NT2/D1 (cell line): ENCODE results near the gene HMGN4.
"Not testable (repeated sequence)": the region's sequence is repeated elsewhere in the genome, so short reads cannot be mapped to it uniquely, and the experiment has no call there.

Experiments used
- DNase-seq: peaks from one replicate; pipeline ENCODE4 v3.0.0-alpha.2; 2011; ENCODE audit warnings: low read depth, low spot score
- H3K27me3 ChIP-seq: 2 replicates; pipeline ENCODE4 v1.6.0; 2011; ENCODE audit warnings: mild to moderate bottlenecking; ENCODE audit not compliant: insufficient read length, insufficient read depth
- H3K36me3 ChIP-seq: 2 replicates; pipeline ENCODE4 v1.6.1; 2011; ENCODE audit warnings: mild to moderate bottlenecking, low read length, mixed read lengths; ENCODE audit not compliant: insufficient read depth, insufficient read length
- H3K4me1 ChIP-seq: 2 replicates; pipeline ENCODE4 v1.5.1; 2011; ENCODE audit not compliant: insufficient read depth, insufficient read length
- H3K4me3 ChIP-seq: 2 replicates; pipeline ENCODE4 v1.5.1; 2011; ENCODE audit warnings: low read depth; ENCODE audit not compliant: insufficient read length
- H3K9ac ChIP-seq: 2 replicates; pipeline ENCODE4 v1.6.0; 2011; ENCODE audit warnings: low read depth; ENCODE audit not compliant: insufficient read length
- H3K9me3 ChIP-seq: 2 replicates; pipeline ENCODE4 v1.5.1; 2011; ENCODE audit warnings: mild to moderate bottlenecking, low read length; ENCODE audit not compliant: insufficient read depth
- SUZ12 ChIP-seq: IDR thresholded peaks from 2 replicates; pipeline ENCODE4 v1.6.1; 2011; ENCODE audit not compliant: insufficient read length, insufficient read depth; ENCODE audit errors: extremely low read depth
- YY1 ChIP-seq: IDR thresholded peaks from 2 replicates; pipeline ENCODE4 v1.6.1; 2011; ENCODE audit not compliant: insufficient read length, insufficient read depth
- ZNF274 ChIP-seq: IDR thresholded peaks from 2 replicates; pipeline ENCODE4 v1.6.1; 2011; ENCODE audit warnings: mild to moderate bottlenecking, low read depth, low read length

The HMGN4 gene

DNA sequence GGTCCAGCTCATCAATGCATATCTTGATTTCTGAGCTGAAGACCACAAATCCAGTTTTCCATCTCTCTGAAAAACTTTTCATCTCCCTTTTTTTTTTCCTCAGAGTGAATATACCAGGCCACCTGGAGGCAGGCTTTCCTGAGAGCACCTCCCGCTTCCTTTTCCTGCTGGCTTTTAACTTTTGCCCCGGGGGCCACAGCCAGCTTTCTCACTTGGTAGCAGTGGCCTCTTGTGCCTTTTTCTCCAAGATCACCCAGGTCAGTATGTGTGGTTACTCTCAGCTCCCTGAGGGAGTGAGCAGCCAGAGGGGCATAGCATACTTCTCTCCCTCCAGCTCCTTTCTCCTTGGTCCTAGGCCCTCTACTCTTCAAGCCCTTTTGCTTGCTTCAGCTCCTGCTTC is 38.1 kb upstream of the HMGN4 start, which contains the start of gene BTN1A1:
TSS of gene BTN1A1 (plus strand) at position 202 of the 400 bp plus-strand sequence. CDS start 984 bp downstream, outside the sequence.
- no peaks in the 10 kb centered on the region for H3K4me1 ChIP-seq
- no peak for DNase-seq
- H3K4me3 ChIP-seq, result no peak within 1 kb of the TSS
- no peaks in the 10 kb centered on the region for H3K36me3 ChIP-seq
- H3K9ac ChIP-seq, result no peak within 1 kb of the TSS
- no peaks in the 10 kb centered on the region for H3K27me3 ChIP-seq
- no peaks in the 10 kb centered on the region for H3K9me3 ChIP-seq
- TF ChIP-seq ZNF274 (no peak), SUZ12 (no peak), YY1 (no peak)

DNA sequence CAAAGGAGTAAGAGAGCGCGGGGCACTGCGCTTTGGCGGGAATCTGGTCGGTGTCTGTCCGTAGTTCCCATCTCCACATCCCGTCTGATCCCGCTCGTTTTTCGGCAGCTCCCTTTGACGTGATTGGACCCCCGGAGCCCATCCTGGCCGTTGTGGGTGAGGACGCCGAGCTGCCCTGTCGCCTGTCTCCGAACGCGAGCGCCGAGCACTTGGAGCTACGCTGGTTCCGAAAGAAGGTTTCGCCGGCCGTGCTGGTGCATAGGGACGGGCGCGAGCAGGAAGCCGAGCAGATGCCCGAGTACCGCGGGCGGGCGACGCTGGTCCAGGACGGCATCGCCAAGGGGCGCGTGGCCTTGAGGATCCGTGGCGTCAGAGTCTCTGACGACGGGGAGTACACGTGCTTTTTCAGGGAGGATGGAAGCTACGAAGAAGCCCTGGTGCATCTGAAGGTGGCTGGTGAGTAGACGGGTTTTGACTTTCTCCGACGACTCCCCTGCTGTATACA is 36.6 kb upstream of the HMGN4 start:
- no peak overlapping the region for H3K9ac ChIP-seq
- no peaks in the 10 kb centered on the region for H3K27me3 ChIP-seq
- DNase-seq, result no peak
- no peak overlapping the region for H3K4me3 ChIP-seq
- no peaks in the 10 kb centered on the region for H3K36me3 ChIP-seq
- TF ChIP-seq ZNF274 (no peak), YY1 (no peak), SUZ12 (no peak)
- no peaks in the 10 kb centered on the region for H3K4me1 ChIP-seq
- no peaks in the 10 kb centered on the region for H3K9me3 ChIP-seq

DNA sequence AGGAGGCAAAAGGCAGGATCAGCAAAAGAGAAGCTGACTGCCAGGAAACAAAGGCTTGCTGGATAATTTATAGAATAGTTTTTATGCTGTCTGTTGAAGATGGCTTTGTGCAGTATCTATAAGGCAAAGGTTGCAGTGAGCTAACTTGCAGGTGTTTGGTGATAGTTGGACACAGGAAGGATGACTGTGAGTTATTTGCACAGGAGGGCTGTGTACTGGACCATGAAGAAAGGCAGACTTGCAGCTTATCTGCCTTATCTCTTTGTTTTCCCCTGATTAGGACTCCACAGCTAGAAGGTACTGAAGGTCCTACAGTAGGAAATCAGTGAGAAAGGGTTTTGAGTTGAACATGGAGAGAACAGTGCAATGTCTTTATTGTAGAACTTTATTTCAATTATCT is 36.0 kb upstream of the HMGN4 start:
- no peak overlapping the region for H3K4me3 ChIP-seq
- no peak overlapping the region for H3K9ac ChIP-seq
- no peaks in the 10 kb centered on the region for H3K36me3 ChIP-seq
- no peaks in the 10 kb centered on the region for H3K4me1 ChIP-seq
- no peaks in the 10 kb centered on the region for H3K9me3 ChIP-seq
- TF ChIP-seq ZNF274, result no peak
- H3K27me3 ChIP-seq, result no peaks in the 10 kb centered on the region
- DNase-seq, result no peak

DNA sequence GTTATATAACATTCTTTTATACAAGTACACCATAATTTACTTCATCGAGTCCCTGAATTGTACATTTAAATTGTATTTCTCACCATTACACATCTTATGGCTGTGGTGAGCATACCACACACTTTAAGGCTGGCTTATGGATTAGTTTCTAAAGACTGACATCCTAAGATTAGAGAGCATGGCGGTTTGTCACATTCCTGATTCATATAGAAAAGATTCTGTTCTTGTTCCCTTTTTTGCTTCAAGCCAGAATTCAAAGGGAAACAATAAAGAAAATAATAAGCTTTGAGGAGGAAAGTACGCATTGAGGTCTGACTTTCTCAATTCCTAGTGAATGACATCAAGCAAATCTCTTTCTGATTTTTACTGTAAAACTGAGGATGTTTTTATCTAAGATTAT is 35.5 kb upstream of the HMGN4 start:
- Histone ChIP-seq H3K9me3 (no peaks in the 10 kb centered on the region), H3K4me3 (no peak overlapping the region), H3K4me1 (no peaks in the 10 kb centered on the region), H3K9ac (no peak overlapping the region), H3K27me3 (no peaks in the 10 kb centered on the region), H3K36me3 (no peaks in the 10 kb centered on the region)
- no peak for DNase-seq
- TF ChIP-seq ZNF274, result no peak
- TF ChIP-seq SUZ12, result no peak
- no peak for TF ChIP-seq YY1

GRCh38 chr6:26507658-26508057 is 30.5 kb upstream of the HMGN4 start:
- TF ChIP-seq ZNF274, result no peak
- no peak for TF ChIP-seq YY1
- H3K9me3 ChIP-seq, result no peaks in the 10 kb centered on the region
- no peaks in the 10 kb centered on the region for H3K27me3 ChIP-seq
- H3K36me3 ChIP-seq, result no peaks in the 10 kb centered on the region
- no peak overlapping the region for H3K4me3 ChIP-seq
- no peak overlapping the region for H3K9ac ChIP-seq
- DNase-seq, result no peak
- no peaks in the 10 kb centered on the region for H3K4me1 ChIP-seq

GRCh38 chr6:26511033-26511432 is 27.1 kb upstream of the HMGN4 start:
- H3K4me3 ChIP-seq, H3K36me3 ChIP-seq, H3K4me1 ChIP-seq, DNase-seq, H3K9ac ChIP-seq, H3K27me3 ChIP-seq, H3K9me3 ChIP-seq: not testable (repeated sequence)

DNA sequence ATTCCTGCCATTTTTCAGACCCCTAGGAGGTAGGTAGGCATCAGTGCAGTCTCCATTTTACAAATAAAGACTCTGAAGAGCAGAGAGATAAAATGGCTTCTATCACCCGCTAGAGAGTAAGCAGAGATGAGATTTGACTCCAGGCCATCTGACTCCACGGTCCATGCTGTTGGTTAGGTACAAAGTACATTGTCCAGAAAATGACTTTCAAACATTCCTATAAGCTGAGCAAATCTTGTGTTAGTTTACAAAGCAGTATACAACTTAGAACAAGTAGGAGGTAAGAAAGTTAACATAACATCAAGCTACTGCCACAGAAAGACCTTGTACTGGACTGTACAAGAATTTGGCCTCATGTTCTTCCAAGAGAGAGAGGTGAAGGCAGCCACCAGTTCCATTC is 23.2 kb upstream of the HMGN4 start:
- Histone ChIP-seq H3K36me3 (no peaks in the 10 kb centered on the region), H3K27me3 (no peaks in the 10 kb centered on the region), H3K4me3 (no peak overlapping the region), H3K9me3 (no peaks in the 10 kb centered on the region), H3K9ac (no peak overlapping the region), H3K4me1 (no peaks in the 10 kb centered on the region)
- DNase-seq, result no peak
- TF ChIP-seq YY1, result no peak
- no peak for TF ChIP-seq ZNF274
- TF ChIP-seq SUZ12, result no peak

- Histone ChIP-seq H3K27me3 (no peaks in the 10 kb centered on the region), H3K4me3 (no peak overlapping the region), H3K36me3 (no peaks in the 10 kb centered on the region), H3K4me1 (no peaks in the 10 kb centered on the region), H3K9me3 (no peaks in the 10 kb centered on the region), H3K9ac (no peak overlapping the region)
- DNase-seq, result no peak
- no peak for TF ChIP-seq YY1
- TF ChIP-seq SUZ12, result no peak
- no peak for TF ChIP-seq ZNF274
These were observed 21.4 kb upstream of the HMGN4 start for GRCh38 chr6:26516481-26517427.
